A549 (cell line): ENCODE measurements around the gene BMP7. TPM values are rescaled to one million over a fixed set of nuclear protein-coding genes. Genes with fewer than 3 reads are reported as not detected.

ENCODE experiments used
- ATAC-seq, 2 experiments: fragments of 200-7000 bp in 1 of 2; fragments of >200 bp in 1 of 2; cut with Nextera tagmentation in 1 of 2; cut with Tn5 transposase in 1 of 2; 3 replicates each; pipeline versions ENCODE4 v1.8.0 to v1.9.1; 2018 to 2020; ENCODE audit warnings: mild to moderate bottlenecking in 1 of 2, moderate library complexity in 1 of 2
- CTCF ChIA-PET: fragments of 300-600 bp; sonication (Branson Sonifier 250); formaldehyde crosslinking; extraction: SDS; loops from one replicate; lab custom pipeline; 2021; ENCODE audit warnings: antibody characterized with exemption, inconsistent platforms; lab: Yijun Ruan, JAX
- POLR2A ChIA-PET: fragments of 350-600 bp; formaldehyde crosslinking; extraction: SDS; loops from one replicate; lab custom pipeline; 2021; ENCODE audit warnings: antibody characterized with exemption, inconsistent platforms; lab: Yijun Ruan, JAX
- DNase-seq, 2 experiments: peaks; one replicate each; pipeline versions ENCODE4 v3.0.0 to v3.0.0-alpha.2; 2011 to 2016; ENCODE audit warnings: low read depth in 1 of 2, low spot score in 1 of 2
- FAIRE-seq: peaks from 2 replicates; lab custom pipeline; 2011; peaks lifted over from hg19 to GRCh38; lab: Jason Lieb, UNC
- H3K27ac ChIP-seq, 2 experiments: fragments of >200 bp; sonication (Bioruptor Twin); formaldehyde crosslinking; 3 replicates each; pipeline ENCODE4 v1.5.1; 2016 to 2017
- H3K4me1 ChIP-seq: fragments of >200 bp; sonication (Bioruptor Twin); formaldehyde crosslinking; 3 replicates; pipeline ENCODE4 v1.6.1; 2016
- H3K4me2 ChIP-seq: fragments of >200 bp; sonication (Bioruptor Twin); formaldehyde crosslinking; 3 replicates; pipeline ENCODE4 v1.6.1; 2016
- H3K4me3 ChIP-seq: fragments of >200 bp; sonication (Bioruptor Twin); formaldehyde crosslinking; 3 replicates; pipeline ENCODE4 v1.5.1; 2016
- H3K9me3 ChIP-seq: fragments of >200 bp; sonication (Bioruptor Twin); formaldehyde crosslinking; 3 replicates; pipeline ENCODE4 v1.6.1; 2016
- ATOH8 ChIP-seq: fragments of 250-450 bp; sonication (Bioruptor Pico); IDR thresholded peaks from 2 replicates; pipeline ENCODE4 v1.5.0; 2020; ENCODE audit warnings: low read depth, mild to moderate bottlenecking, moderate library complexity
- BHLHE40 ChIP-seq: IDR thresholded peaks from 2 replicates; pipeline ENCODE4 v1.6.1; 2012; ENCODE audit warnings: low read depth, low read length, inconsistent platforms
- CBX8 ChIP-seq: fragments of 200-600 bp; sonication (generic); IDR thresholded peaks from 2 replicates; pipeline ENCODE4 v1.6.1; 2016
- CHD2 ChIP-seq: fragments of 150-350 bp; IDR thresholded peaks from 2 replicates; pipeline ENCODE4 v1.6.1; 2014; ENCODE audit warnings: low read length; ENCODE audit not compliant: partially characterized antibody
- CTCF ChIP-seq: fragments of >200 bp; sonication (Bioruptor Twin); formaldehyde crosslinking; IDR thresholded peaks from 3 replicates; pipeline ENCODE4 v1.5.1; 2016
- E2F6 ChIP-seq: IDR thresholded peaks from 2 replicates; pipeline ENCODE4 v1.6.1; 2012; ENCODE audit warnings: low read depth, borderline replicate concordance
- EHF ChIP-seq: fragments of 250-450 bp; sonication (Bioruptor Pico); IDR thresholded peaks from 2 replicates; pipeline ENCODE4 v1.5.0; 2020; ENCODE audit warnings: mild to moderate bottlenecking
- EP300 ChIP-seq, 2 experiments: fragments of >200 bp; sonication (Bioruptor Twin); formaldehyde crosslinking; IDR thresholded peaks; 2 replicates in 1 of 2; 3 replicates in 1 of 2; pipeline ENCODE4 v1.6.1; 2016 to 2017
- ESRRA ChIP-seq: fragments of 150-350 bp; IDR thresholded peaks from 2 replicates; pipeline ENCODE4 v1.6.1; 2014; ENCODE audit warnings: mild to moderate bottlenecking, low read length, borderline replicate concordance
- FOSB ChIP-seq: fragments of 250-450 bp; sonication (Bioruptor Pico); IDR thresholded peaks from 2 replicates; pipeline ENCODE4 v1.5.0; 2020; ENCODE audit warnings: mild to moderate bottlenecking, moderate library complexity
- GATA3 ChIP-seq: IDR thresholded peaks from 2 replicates; pipeline ENCODE4 v1.6.1; 2012; ENCODE audit warnings: borderline replicate concordance
- HES2 ChIP-seq: fragments of >200 bp; sonication (Bioruptor Twin); formaldehyde crosslinking; IDR thresholded peaks from 2 replicates; pipeline ENCODE4 v1.6.1; 2016
- HOXA7 ChIP-seq: fragments of 250-450 bp; sonication (Bioruptor Pico); IDR thresholded peaks from 2 replicates; pipeline ENCODE4 v1.5.0; 2020; ENCODE audit warnings: mild to moderate bottlenecking, moderate library complexity
- HOXB13 ChIP-seq: fragments of 250-450 bp; sonication (Bioruptor Pico); IDR thresholded peaks from 2 replicates; pipeline ENCODE4 v1.5.0; 2020; ENCODE audit warnings: low read depth, mild to moderate bottlenecking, moderate library complexity
- JUN ChIP-seq, 2 experiments: fragments of >200 bp; sonication (Bioruptor Twin); formaldehyde crosslinking; IDR thresholded peaks; 2 replicates in 1 of 2; 3 replicates in 1 of 2; pipeline ENCODE4 v1.6.1; 2016 to 2017
- MAFK ChIP-seq: fragments of 450-650 bp; IDR thresholded peaks from 2 replicates; pipeline ENCODE4 v1.6.1; 2014; ENCODE audit not compliant: partially characterized antibody
- NPAS2 ChIP-seq: fragments of 250-450 bp; sonication (Bioruptor Pico); IDR thresholded peaks from 2 replicates; pipeline ENCODE4 v1.8.0; 2022; ENCODE audit warnings: mild to moderate bottlenecking, moderate library complexity, borderline replicate concordance
- PBX3 ChIP-seq: IDR thresholded peaks from 2 replicates; pipeline ENCODE4 v1.6.1; 2012
- PHF8 ChIP-seq: fragments of 200-600 bp; sonication (generic); IDR thresholded peaks from 2 replicates; pipeline ENCODE4 v1.6.1; 2016; ENCODE audit warnings: low read depth, mild to moderate bottlenecking, antibody characterized with exemption, moderate library complexity, borderline replicate concordance
- POLR2A ChIP-seq: IDR thresholded peaks from 2 replicates; pipeline ENCODE4 v1.6.1; 2012; ENCODE audit warnings: mild to moderate bottlenecking, low read length
- RAD21 ChIP-seq, 2 experiments: fragments of >200 bp in 1 of 2; sonication (Bioruptor Twin) in 1 of 2; formaldehyde crosslinking in 1 of 2; IDR thresholded peaks in 1 of 2; conservative IDR thresholded peaks in 1 of 2; 2 replicates in 1 of 2; 3 replicates in 1 of 2; pipeline ENCODE4 v1.6.1; 2012 to 2018; ENCODE audit warnings: inconsistent platforms in 1 of 2
- RCOR1 ChIP-seq: fragments of 150-350 bp; IDR thresholded peaks from 2 replicates; pipeline ENCODE4 v1.6.1; 2014; ENCODE audit warnings: antibody characterized with exemption, low read length, low read depth
- SREBF2 ChIP-seq: fragments of 450-650 bp; IDR thresholded peaks from 2 replicates; pipeline ENCODE4 v1.6.1; 2014; ENCODE audit warnings: mild to moderate bottlenecking, moderate library complexity
- TFCP2L1 ChIP-seq: fragments of 250-450 bp; sonication (Bioruptor Pico); IDR thresholded peaks from 2 replicates; pipeline ENCODE4 v1.5.0; 2021; ENCODE audit warnings: mild to moderate bottlenecking
- TP53 ChIP-seq: fragments of 250-450 bp; sonication (Bioruptor Pico); IDR thresholded peaks from 2 replicates; pipeline ENCODE4 v1.5.0; 2021; ENCODE audit warnings: mild to moderate bottlenecking, moderate library complexity
- ZC3H11A ChIP-seq: fragments of 450-650 bp; IDR thresholded peaks from 2 replicates; pipeline ENCODE4 v1.6.1; 2014; ENCODE audit warnings: antibody characterized with exemption, mild to moderate bottlenecking
- ZNF302 ChIP-seq: fragments of 250-450 bp; sonication (Bioruptor Pico); IDR thresholded peaks from 2 replicates; pipeline ENCODE4 v1.9.0; 2021; ENCODE audit warnings: inconsistent platforms, mild to moderate bottlenecking, moderate library complexity
- WGBS: methylation state at CpG from one replicate; pipeline ENCODE4 v1.1.6; 2017; ENCODE audit errors: missing lambda C conversion rate; 5-methylcytosine and 5-hydroxymethylcytosine counted together
- polyA plus RNA-seq, 4 experiments: library from polyadenylated mRNA; depleted of rRNA in 3 of 4; stranded (reverse); fragments of >200 nt; fragmentation: RNase III in 1 of 4; extraction: RNeasy Plus Mini Kit Qiagen cat#74134 plus additional on column Dnase treatment in 1 of 4; gene quantifications; 2 replicates in 3 of 4; 3 replicates in 1 of 4; pipeline ENCODE4 v1.2.3, GENCODE V29; 2011 to 2017

Gene BMP7
- polyA plus RNA-seq, 2 of the 4 experiments (the other 2 are of a cell fraction) = 0.08 to 0.22 TPM

- Histone ChIP-seq H3K4me3 (no peak overlapping the region), H3K4me1 (no peaks in the 10 kb centered on the region), H3K4me2 (no peak overlapping the region), H3K9me3 (no peaks in the 10 kb centered on the region), H3K27ac (no peak overlapping the region)
- 56% methylated on average over 14 of the region's 14 CpGs for WGBS
- ChIA-PET POLR2A (no interaction called here), CTCF (interaction anchor here (0.6 kb wide), 1 partner anchor 1160 kb away, joined by 3 read pairs; no protein-coding TSS in a partner anchor)
- FAIRE-seq (no peak), ATAC-seq (no peak), DNase-seq (no peak)
- TF ChIP-seq EHF (CRISPR knock-in tag) (no peak), PBX3 (no peak), POLR2A (no peak), SREBF2 (no peak), CBX8 (no peak), JUN (IDR thresholded peaks at IDR 0.05) (no peak), TFCP2L1 (CRISPR knock-in tag) (no peak), ZC3H11A (no peak), BHLHE40 (no peak), FOSB (CRISPR knock-in tag) (no peak), ZNF302 (CRISPR knock-in tag) (no peak), ATOH8 (CRISPR knock-in tag) (no peak), NPAS2 (CRISPR knock-in tag) (no peak), MAFK (no peak), E2F6 (no peak), HOXB13 (CRISPR knock-in tag) (no peak), CTCF (no peak)
Observed at GRCh38 chr20:57170343-57170742, 96.1 kb downstream of the BMP7 start.

- CTCF ChIA-PET = no interaction called here
- no peak for DNase-seq
- WGBS = 52% methylated on average over 6 of the region's 7 CpGs
Observed at GRCh38 chr20:57169162-57169561, 97.3 kb downstream of the BMP7 start.

More at GRCh38 chr20:57169162-57169561, 97.3 kb downstream of the BMP7 start:
- Histone ChIP-seq H3K9me3 (no peaks in the 10 kb centered on the region; the same call in 2 of the 3 replicates), H3K4me2 (no peak overlapping the region), H3K4me3 (no peak overlapping the region), H3K4me1 (no peaks in the 10 kb centered on the region), H3K27ac (no peak overlapping the region)
- POLR2A ChIA-PET = no interaction called here
- TF ChIP-seq RAD21 (conservative IDR thresholded peaks at IDR 0.05 in 1 of 2, IDR thresholded peaks at IDR 0.05 in 1 of 2) = no peak
- TF ChIP-seq HOXB13 (CRISPR knock-in tag) = no peak
- no peak for TF ChIP-seq CHD2
- no peak for TF ChIP-seq JUN (IDR thresholded peaks at IDR 0.05)
- TF ChIP-seq HES2 = no peak
- TF ChIP-seq PBX3 = no peak
- TF ChIP-seq NPAS2 (CRISPR knock-in tag) = no peak
- TF ChIP-seq FOSB (CRISPR knock-in tag) = no peak
- no peak for TF ChIP-seq RCOR1
- no peak for TF ChIP-seq ESRRA
- TF ChIP-seq PHF8 = no peak
- TF ChIP-seq EP300 (IDR thresholded peaks at IDR 0.05) = no peak
- no peak for TF ChIP-seq ZC3H11A
- no peak for TF ChIP-seq TP53 (CRISPR knock-in tag)
- no peak for TF ChIP-seq HOXA7 (CRISPR knock-in tag)
- no peak for TF ChIP-seq CTCF
- no peak for TF ChIP-seq GATA3
- TF ChIP-seq, all 56 proteins: peak for 0
- ATAC-seq (no peak), FAIRE-seq (no peak)
